Astrocyte (in vitro differentiated cells and primary cell): ENCODE data around the gene GTF3C1.

Experiments used
- CTCF ChIP-seq: IDR thresholded peaks from 2 replicates; pipeline ENCODE4 v1.5.1; 2011; ENCODE audit warnings: low read depth, mild to moderate bottlenecking, inconsistent platforms, low read length, moderate library complexity; ENCODE audit not compliant: insufficient read depth
- EZH2 ChIP-seq: IDR thresholded peaks from 2 replicates; pipeline ENCODE4 v1.6.1; 2012; ENCODE audit warnings: mild to moderate bottlenecking, low read length, inconsistent platforms; ENCODE audit not compliant: insufficient read depth

- no peak for TF ChIP-seq CTCF
- no peak for TF ChIP-seq EZH2
These were observed 16.7 kb upstream of the GTF3C1 start for GRCh38 chr16:27566417-27566816.
